ENCODE measurements around the gene C2orf81.
"Not testable (repeated sequence)": the region's sequence is repeated elsewhere in the genome, so short reads cannot be mapped to it uniquely, and the experiment has no call there.

C2orf81 gene

DNA sequence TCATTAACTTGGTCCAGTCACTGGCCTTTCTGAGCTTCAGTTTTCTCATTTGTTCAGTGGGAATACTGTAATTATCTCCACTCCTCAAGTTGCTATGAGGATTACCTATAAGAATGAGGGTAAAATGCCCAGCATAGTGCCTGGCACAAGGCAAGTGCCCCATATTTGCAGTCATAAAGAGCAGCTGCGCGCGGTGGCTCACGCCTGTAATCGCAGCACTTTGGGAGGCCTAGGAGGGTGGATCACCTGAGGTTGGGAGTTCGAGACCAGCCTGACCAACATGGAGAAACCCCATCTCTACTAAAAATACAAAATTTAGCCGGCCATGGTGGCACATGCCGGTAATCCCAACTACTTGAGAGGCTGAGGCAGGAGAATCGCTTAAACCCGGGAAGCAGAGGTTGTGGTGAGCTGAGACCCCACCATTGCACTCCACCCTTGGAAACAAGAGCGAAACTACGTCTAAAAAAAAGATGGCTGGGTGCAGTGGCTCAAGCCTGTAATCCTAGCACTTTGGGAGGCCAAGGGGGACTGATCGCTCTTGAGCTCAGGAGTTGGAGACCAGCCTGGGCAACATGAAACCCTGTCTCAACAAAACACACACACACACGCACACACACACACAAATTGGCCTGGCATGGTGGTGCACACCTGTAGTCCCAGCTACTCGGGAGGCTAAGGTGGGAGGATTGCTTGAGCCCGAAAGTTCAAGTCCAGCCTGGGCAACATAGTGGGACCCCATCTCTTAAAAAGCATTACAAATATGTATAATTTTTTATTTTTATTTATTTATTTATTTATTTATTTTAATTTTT lies 21.3 kb upstream of the C2orf81 start:
- DNase-seq, result not testable (repeated sequence)

DNA sequence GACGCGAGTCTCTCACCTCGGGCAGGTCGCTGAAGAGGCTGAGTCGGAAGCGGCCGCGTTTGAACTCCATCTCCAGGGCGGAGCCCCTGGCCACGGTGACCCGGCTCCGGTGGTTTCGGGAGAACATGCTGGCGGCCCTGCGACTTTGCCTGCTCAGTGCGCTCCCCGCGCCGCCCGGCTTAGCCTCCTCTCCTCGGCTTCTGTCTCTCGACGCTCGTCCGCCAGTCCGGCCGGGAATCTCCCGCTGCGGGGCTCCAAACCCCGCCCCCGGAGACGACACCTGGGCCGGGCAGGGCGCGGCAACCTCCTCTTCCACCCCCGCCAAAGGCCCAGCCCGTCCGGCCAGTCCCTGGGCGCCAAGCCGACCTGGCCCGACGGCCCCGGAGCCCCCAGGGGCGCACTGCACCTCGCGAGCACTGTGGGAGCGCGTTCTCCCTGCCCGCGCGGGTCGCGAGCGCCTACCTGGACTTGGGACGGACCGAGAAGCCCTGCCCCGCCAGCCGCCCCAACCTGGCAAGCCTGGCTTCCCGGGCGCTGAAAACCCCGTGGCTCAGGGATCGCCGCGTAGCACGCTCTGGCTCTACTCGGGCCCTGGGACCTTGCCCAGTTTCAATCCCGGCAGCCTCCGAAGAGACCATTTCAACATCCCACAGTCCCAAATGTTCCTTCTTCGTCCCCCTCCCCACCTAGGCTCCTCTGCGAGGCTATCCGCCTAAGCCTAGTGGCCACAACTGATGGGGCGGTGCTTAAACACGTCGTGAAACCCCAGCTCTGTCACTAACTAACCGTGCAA lies 20.5 kb upstream of the C2orf81 start, which contains the start of gene RTKN:
Gene RTKN (minus strand): TSS at position 248 of the 793 bp plus-strand sequence. CDS start 121 bp downstream, at position 127.
- DNase-seq, result no peak

DNA sequence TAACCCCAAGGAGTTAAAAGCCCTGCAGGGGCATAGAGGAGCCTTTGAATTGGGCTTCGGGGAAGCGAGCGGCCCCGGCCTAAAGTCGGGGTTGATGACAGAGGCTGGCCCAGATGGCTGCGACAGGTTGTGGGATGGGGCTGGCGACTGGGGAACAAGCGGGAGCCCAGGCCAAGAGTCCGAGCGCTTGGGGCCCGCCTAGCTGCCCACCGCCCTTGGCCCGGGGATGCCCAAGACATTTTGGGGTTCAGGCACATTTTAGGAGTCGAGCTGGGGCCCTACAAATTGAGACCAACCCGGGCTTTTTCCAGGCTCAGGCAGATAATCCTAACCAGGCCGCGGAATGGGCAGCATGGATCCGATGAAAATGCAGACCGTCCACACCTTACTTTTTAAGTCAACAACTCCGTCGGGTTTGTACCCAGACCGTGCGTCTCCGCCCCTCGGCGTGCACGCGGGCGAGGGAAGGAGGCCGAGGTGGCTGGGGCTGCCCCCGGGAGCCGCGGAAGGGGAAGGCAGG lies 19.8 kb upstream of the C2orf81 start:
- DNase-seq, result no peak

DNA sequence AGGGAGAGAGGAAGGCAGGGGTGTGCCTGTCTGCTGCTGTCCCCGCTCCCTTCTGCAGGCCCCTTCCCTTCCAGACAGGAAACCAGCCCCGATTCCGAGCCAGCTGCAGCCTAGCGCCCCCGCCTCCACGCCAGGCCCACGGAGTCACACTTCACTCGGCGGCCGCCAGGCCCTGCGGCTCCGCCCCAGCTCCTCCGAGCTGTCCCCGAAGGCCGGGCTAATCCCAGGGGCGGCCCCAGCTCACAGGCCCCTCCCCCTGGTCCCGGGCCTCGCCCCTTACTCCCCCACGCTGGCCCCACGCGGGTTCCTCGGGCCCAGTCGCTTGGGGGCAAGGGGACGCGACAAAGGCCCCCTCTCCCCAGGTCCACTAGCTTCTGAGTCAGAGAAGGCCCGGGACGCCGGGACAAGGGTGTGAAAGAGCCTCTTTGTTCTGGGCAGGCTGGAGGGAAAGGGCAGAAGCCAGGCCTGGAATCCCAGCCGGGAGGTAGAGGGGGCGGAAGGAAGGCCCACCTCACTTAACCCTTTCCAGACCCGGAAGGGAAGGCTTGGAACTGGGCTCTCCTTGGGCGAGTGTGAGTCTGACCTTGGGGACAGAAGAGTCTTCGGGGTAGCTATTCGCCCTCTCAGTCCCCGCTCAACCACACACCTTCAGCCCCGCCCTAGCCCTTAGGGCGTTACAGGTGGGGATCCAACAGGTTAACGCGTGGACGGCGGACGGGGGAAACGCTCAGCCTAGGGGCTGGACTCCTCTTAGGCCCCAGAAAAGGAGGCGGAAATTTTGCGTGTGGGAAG lies 19.2 kb upstream of the C2orf81 start:
- DNase-seq, result no peak

DNA sequence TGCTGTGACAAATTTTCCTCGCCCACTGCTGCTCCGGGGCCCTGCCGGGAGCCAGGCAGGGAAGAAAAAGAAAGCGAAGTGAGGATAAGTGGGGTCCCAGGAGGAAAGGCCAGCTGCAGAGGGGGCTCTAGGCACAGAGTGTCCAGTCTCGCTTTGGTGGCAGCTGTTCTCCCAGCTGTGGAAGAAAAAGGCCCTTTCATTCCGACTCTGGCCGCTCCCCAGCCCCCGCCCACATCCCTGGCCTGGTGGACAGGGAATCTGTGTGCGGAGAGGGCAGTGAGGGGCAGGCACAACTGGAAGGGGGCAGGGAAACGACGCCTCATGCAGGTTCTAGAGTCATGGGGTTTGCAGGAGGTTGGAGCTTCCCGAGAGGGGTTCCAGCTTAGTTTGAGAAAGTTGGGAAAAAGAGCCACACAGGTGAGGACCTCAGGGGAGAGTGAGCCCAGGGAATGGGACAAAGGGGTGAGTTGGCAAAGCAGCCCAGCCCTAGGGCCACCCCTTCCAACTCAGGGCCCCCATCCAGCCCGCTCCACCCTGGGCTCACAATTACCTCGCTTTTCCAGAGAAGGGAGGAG lies 18.5 kb upstream of the C2orf81 start:
- DNase-seq, result no peak

DNA sequence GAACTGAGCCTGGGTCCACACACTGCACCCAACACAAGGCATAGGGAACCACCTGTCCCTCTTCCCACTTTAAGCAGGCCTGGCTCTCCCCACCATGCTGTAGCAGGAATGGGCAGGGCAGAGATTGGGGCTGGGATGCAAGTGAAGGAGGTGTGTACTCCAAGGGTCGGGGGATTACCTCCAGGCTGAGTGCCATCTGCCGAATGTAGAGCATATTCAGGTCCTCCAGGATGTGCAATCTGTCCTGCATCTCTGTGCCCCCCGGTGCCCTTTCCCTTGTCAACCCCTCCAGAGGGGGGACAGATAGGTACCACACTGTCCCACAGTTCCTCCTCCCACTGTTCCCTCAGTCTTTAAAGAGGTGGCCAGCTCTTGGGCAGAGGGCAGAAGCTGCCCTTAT lies 18.0 kb upstream of the C2orf81 start:
- no peak for DNase-seq

DNA sequence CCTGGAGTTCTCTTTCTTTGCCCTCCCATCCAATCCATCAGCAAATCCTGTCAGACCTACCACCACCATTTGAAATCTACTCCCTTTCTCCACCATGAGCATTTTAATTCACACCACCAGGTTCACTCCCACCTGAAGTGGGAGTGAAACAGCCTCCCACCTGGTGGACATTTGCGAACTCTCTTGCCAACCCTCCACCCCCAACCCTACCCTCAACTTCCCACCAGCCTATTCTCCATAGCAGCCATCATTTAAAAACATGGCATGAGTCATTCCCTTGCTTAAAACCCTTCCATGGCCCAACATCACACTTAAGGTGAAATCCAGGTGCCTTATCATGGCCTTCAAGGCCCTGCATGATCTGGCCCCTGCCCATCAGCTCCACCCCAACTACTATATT lies 16.8 kb upstream of the C2orf81 start:
- no peak for DNase-seq

DNA sequence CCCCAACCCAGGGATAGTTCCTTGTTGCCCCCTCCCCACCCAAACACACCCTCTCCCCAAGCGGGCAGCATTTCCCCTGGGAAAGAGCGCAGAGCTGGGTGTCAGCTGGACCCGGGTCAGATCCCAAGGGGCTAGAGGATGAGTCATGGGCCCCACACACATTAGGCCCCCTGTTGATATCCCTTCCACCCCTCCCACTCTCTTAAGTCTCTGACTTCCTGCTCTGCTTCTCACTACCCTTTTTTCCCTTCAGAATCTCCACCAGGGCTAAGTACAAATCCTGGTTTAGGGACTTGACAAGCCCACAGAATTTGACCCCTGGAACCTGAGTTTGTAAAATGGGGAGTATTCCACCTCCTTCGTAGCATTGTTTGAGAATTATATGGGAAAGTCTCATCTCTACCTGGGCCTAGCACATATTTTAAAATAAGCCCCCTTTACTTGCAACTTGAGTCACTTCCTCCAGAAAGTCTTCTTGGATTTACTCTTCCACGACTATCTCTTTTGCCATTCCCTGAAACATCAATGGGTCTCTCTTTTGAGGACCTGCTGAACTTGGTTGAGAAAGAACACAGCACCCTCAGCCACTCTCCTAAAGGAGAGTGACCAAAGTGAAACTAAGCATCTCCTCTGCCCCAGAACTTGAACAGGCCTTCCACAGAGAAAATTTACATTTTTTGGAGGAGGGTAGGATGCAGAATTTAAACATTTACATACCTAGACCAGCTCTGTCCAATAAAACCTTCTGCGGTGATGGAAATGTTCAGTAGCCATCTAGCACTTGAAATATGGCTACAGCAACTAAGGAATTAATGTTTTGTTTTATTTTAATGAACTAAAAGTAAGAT lies 15.7 kb upstream of the C2orf81 start:
- DNase-seq, result no peak

DNA sequence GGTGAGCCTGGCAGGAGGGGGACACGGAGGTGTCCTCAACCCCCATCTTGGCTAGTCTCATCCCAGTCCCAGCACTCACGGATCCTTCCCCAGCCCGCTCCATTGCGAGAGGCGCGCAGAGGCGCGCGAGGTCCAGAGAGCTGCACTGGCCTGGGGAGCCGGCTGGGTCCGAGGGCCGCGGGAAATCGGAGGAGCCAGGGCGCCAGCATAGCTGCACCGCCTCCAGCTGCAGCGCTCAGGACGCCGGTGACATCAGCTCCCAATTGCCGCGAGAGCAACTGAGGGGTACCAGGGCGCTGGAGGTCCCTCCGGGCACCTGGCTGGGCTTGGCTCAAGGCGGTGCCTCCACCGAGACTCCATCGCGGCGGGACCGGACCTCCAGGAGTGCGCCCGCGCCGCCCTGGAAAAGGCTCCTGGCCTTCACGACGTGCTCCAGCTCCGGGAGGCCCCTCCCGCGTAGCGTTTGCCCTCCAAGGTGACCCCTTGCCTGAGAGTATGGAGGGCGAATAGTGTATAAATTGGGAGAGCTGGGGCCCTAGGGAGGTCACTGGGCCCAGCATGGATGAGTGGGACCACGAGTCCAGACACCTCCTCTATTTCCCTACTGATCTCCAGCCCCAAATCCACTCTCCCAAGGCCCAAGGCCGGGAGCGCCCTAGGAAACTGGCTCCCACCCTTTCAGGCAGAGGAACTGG lies 14.8 kb upstream of the C2orf81 start:
- no peak for DNase-seq

DNA sequence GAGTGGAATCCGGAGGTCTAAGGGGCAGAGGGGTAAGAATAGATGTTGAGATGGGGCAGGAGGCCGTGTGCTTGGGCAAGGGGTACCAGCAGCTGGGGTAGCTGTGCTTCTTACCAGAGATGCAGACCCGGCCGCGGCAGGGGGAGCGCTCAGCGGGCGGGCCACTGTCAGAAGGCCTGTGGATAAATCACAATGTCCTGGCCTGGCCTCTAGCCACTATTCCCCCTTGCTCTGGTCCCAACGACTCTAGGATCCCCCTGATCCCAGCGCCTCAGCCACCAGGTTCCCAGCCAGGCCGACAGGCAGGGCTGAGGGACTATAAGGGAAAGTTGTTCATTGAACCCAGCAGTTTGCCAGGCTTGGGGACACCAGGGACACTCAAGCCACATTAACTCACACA lies 9.1 kb upstream of the C2orf81 start:
- DNase-seq, result no peak

DNA sequence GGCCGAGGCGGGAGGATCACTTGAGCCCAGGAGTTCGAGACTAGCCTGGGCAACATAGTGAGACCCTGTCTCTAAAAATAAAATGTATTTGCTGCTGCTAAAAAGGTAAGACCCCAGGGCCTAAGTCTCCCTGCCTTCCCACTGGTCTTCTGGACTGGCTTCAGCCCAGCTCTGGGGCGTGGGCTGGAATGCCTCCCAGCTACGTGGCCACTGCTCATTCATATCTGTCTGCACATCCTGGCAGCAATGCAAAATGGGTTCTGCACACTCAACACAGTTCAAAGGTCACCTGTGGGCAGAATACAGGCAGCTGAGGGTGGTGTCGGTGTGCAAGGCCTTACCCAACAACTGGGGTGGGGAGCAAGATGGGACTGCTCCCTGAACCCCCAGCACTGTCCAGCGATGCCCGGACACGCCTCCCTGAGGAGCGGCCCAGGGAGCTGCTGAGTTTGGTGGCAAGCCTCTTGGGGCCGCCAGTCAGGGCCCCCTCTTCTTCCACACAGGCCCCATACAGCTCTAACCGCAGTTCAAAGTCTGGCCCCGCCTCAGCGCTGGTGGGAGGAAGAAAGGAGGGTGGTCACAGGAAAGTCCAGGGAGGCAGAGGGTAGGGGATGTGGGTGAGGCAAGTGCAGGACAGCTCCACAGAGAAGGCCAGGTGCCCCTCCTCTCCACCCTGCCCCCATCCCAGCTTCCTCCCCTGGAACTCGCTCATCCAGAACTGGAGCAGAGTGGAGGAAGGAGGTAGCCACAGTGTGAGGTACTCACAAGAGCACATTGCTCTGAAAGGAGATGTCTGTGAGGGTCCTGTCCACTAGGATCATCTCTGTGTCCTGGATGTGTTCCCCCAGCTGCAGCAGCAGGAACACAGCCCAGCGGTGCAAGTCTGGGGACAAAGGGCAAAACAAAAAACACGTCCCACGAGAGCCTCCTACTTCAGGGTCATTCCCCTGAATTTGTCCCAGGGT lies 8.3 kb upstream of the C2orf81 start:
- no peak for DNase-seq

DNA sequence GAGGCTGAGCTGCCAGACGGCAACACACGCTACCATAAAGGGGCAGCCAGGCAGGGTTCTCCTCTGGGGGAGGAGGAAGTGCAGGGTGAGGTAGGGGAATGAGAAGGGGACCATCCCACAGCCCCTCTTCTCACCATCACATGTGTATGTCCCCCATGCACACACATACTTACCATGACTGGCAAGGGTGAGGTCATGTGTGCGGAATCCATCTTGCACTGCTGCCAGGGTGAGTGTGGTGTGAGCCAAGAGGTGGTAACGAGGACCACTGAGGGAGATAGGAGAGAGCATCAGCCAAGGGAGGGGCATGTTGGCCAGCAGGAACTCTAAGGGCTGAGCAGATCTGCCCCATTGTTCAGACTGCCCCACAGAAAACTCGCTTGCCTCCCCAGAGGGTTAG lies 7.3 kb upstream of the C2orf81 start:
- no peak for DNase-seq

DNA sequence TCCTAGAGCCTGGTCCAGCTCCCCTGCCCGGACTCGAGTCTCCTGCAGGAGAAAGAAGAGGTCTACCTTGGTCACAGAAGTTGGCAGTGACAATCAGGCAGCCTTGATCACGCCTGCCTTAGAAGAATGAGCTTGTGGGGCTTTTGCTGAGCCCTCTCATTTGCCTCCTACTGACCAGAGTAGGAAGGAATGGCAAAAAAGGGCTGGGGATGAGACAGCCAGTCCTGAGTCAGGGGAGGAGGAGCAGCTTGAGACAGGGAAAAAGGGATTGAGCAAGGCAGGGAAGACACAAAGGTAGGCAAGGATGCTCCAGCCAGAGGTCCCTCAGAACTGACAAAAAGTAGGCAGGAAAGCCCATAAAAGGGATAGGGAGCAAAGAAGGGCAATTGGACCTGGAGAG lies 6.1 kb upstream of the C2orf81 start:
- DNase-seq, result no peak

DNA sequence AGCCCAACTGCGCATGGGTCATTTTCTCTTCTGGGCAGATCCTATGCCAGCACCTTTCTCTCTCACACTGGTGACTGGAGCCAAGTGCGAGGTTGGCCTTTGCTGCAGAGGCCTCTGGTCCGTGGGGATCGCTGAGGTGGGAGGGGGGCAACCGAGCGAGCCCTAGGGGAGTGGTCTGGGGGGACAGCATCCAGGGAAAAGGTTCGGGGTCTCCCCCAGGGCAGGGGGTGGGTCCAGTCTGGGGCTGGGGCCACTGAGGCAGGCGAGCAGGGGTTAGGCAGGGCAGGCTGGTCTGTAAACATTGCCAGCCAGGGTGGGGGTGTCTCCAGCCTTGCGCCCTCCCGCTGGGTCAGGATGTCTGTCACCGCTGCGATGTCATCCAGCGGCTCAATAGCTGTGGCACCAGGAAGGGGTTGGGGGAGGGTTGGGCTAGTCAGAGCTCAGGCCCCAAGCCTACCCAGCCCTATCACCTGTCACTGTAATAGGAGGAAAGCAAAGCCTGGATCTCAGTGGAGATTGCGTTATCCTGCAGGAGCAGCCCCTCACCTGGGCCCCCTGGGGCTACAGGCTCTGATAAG lies 4.9 kb upstream of the C2orf81 start:
- no peak for DNase-seq

DNA sequence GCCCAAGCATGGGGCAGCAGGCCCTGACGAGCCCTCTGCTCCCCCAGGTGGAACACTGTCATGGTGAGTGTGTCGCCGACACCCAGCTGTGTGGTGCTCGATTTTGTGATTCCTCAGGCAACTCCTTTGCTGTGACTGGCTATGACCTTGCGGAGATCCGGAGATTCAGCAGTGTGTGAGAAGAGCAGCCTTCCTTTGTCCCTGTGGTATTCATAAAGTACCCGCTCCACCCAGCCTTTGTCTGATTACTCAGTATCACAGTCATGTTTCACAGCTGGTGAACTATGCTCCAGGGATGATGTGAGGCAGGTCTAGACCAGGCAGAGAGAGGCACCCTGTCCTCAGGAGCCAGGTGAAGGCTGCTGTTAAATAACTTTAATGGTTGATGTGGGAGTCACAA lies 4.1 kb upstream of the C2orf81 start:
- no peak for DNase-seq

DNA sequence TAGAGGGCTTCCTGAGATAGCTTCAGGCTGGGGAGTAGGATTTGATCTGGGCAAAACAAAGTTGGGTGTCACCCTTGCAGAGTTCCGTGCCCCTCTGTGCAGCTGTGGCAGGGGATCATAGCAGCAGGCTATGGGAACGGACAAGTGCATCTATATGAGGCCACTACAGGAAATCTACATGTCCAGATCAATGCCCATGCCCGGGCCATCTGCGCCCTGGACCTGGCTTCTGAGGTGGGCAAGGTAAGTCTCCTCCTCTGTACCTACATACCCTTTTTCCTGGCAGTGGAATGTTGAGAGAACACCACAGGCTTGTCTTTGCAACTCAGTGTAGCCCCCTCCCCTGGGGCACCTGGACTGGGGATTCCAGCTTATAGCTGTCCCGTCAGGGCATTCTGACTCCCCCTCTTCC lies 3.6 kb upstream of the C2orf81 start:
- no peak for DNase-seq

DNA sequence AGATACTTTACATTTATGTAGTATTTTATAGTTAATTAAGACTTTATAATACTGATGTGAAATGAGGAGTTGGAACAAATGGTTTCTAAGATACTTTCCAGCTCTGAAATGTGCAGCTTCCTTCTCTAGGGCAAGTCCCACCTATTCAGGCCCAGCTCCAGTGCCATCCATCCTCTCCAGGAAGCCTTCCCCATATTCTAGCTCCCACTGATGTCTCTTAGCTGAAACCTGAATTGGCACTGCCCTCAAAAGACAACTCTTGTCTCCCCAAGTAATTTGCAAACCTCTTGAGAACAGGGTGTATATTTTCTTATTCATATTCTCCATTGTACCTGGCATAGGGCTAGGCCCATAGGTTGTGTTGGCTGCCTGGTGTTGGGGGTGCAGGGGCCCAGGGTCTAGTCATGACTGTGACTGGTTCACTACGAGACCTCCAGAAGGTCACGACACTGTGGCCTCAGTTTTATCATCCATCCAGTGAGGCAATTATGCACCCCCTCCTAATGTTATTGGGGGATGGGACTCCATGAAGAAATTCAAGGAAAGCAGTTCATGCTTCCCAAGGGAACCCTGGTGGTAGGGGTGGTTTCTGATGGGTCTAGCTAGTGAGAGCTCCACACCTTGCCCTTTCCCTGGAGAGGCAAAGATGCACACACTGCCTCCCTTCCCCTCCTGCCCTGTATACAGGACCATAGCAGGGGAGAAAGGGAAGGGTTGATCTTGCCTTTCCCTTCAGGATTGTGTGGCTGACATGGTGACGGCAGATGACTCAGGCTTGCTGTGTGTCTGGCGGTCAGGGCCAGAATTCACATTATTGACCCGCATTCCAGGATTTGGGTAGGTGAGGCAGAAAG lies 2.9 kb upstream of the C2orf81 start:
- no peak for DNase-seq
